GM04504 (cell line): Measurements from ENCODE around the gene STXBP5.

ENCODE experiments used
- DNase-seq: peaks from one replicate; pipeline ENCODE4 v3.0.0-alpha.2; 2012; ENCODE audit warnings: low read depth

The STXBP5 gene

GRCh38 chr6:147437615-147438014 is 233.4 kb downstream of the STXBP5 start:
- DNase-seq = no peak

GRCh38 chr6:147438758-147439528 is 234.7 kb downstream of the STXBP5 start:
- DNase-seq = no peak
